ENCODE results near the gene GYS1.
"Not testable (repeated sequence)": the region's sequence is repeated elsewhere in the genome, so short reads cannot be mapped to it uniquely, and the experiment has no call there.

DNA sequence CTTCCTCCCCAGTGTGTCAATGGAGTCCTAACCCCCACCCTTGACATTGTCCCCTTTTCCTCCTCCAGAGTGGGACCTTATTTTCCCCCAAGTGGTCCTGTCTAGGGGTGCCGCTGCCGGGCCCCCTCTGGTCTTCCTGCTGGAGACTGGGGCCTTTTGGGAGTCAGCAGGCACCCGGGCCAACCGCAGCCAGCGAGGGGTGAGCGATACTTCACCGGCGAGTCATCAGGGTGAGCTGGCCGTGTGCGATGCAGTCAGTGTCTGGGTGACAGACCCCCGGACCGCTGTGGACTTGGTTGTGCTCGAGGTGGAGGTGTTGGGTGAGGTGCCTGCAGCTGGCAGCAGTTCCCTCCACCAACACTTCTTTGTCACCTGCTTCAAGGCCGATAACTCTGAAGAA lies 36.6 kb upstream of the GYS1 start:
- TF ChIP-seq POLR2A (IDR thresholded peaks at IDR 0.05; ENCODE audit: low read length); GATA1 (IDR thresholded peaks at IDR 0.05; ENCODE audit: low read depth, low read length): not testable (repeated sequence)

Measured in erythroblast (primary cell).